Fibroblast of villous mesenchyme (primary cell): ENCODE results near the gene ACTBL2. TPM values are rescaled to one million over a fixed set of nuclear protein-coding genes. Genes with fewer than 3 reads are reported as not detected.
A peak's percentile ranks its signal among the peaks of the same experiment; 100 is the strongest.
"Not testable (repeated sequence)": the region's sequence is repeated elsewhere in the genome, so short reads cannot be mapped to it uniquely, and the experiment has no call there.

Experiments
- DNase-seq: peaks from one replicate; pipeline ENCODE4 v3.0.0-alpha.2; 2010; ENCODE audit warnings: low read depth
- H3K4me3 ChIP-seq: 2 replicates; pipeline ENCODE4 v1.5.1; 2011; ENCODE audit warnings: low read depth, mild to moderate bottlenecking, low read length
- CTCF ChIP-seq: IDR thresholded peaks from 2 replicates; pipeline ENCODE4 v1.5.1; 2012; ENCODE audit warnings: low read depth, mild to moderate bottlenecking, low read length; ENCODE audit not compliant: insufficient read depth
- total RNA-seq: library from RNA; depleted of rRNA; stranded (reverse); fragments of >200 nt; gene quantifications from 2 replicates; pipeline ENCODE4 v1.2.3, GENCODE V29; 2012

The ACTBL2 gene
- total RNA-seq, 1 donor = 0.43 TPM

- DNase-seq = no peak
- no peak overlapping the region for H3K4me3 ChIP-seq
- TF ChIP-seq CTCF = no peak
These were observed 3.8 kb downstream of the ACTBL2 start for GRCh38 chr5:57478826-57479225.

GRCh38 chr5:57476601-57477056 is 6.0 kb downstream of the ACTBL2 start:
- peak; percentile 88 for DNase-seq
- H3K4me3 ChIP-seq = no peak overlapping the region
- TF ChIP-seq CTCF = no peak

- no peak for DNase-seq
- no peak overlapping the region for H3K4me3 ChIP-seq
- no peak for TF ChIP-seq CTCF
These were observed 12.3 kb downstream of the ACTBL2 start for GRCh38 chr5:57470339-57470738.

- peak; percentile 89 for DNase-seq
- TF ChIP-seq CTCF = no peak
These were observed 14.0 kb downstream of the ACTBL2 start for GRCh38 chr5:57468481-57469163.

GRCh38 chr5:57466544-57466943 is 16.1 kb downstream of the ACTBL2 start:
- no peak overlapping the region for H3K4me3 ChIP-seq
- TF ChIP-seq CTCF = no peak
- DNase-seq = no peak

More at GRCh38 chr5:57468481-57469163, 14.0 kb downstream of the ACTBL2 start:
- no peak overlapping the region for H3K4me3 ChIP-seq

- not testable (repeated sequence) for H3K4me3 ChIP-seq, DNase-seq
These were observed 22.6 kb downstream of the ACTBL2 start for GRCh38 chr5:57460056-57460455.

GRCh38 chr5:57458443-57458842 is 24.2 kb downstream of the ACTBL2 start:
- no peak overlapping the region for H3K4me3 ChIP-seq
- DNase-seq = no peak
- TF ChIP-seq CTCF = no peak
